ENCODE data around the gene ZNF346. TPM values are rescaled to one million over a fixed set of nuclear protein-coding genes. Genes with fewer than 3 reads are reported as not detected.
A peak's percentile ranks its signal among the peaks of the same experiment; 100 is the strongest.

The ZNF346 gene
- total RNA-seq, 1 donor from 2014 or later = 17.3 TPM

- DNase-seq (ENCODE audit: low read depth in 2 of 2) = no peak
Measured at GRCh38 chr5:177066224-177066623, 43.7 kb downstream of the ZNF346 start.

GRCh38 chr5:177067503-177067902, 45.0 kb downstream of the ZNF346 start:
- DNase-seq (ENCODE audit: low read depth in 2 of 2) = no peak

GRCh38 chr5:177070536-177071191, 48.2 kb downstream of the ZNF346 start:
- DNase-seq (ENCODE audit: low read depth in 2 of 2) = no peak

- peak; percentile 81 to 86 for DNase-seq (ENCODE audit: low read depth in 2 of 2)
Measured at GRCh38 chr5:177071666-177072385, 49.3 kb downstream of the ZNF346 start.

GRCh38 chr5:177077335-177077734, 54.8 kb downstream of the ZNF346 start:
- DNase-seq (ENCODE audit: low read depth in 2 of 2) = no peak

- no peak for DNase-seq (ENCODE audit: low read depth in 2 of 2)
Measured at GRCh38 chr5:177079606-177080005, 57.1 kb downstream of the ZNF346 start.

- no peak for DNase-seq (ENCODE audit: low read depth in 2 of 2)
Measured at GRCh38 chr5:177080265-177080664, 57.8 kb downstream of the ZNF346 start.

GRCh38 chr5:177081859-177082258, 59.4 kb downstream of the ZNF346 start:
- no peak for DNase-seq (ENCODE audit: low read depth in 2 of 2)

GRCh38 chr5:177083357-177083756, 60.9 kb downstream of the ZNF346 start:
- DNase-seq (ENCODE audit: low read depth in 2 of 2) = no peak

- DNase-seq (ENCODE audit: low read depth in 2 of 2) = no peak
Measured at GRCh38 chr5:177084175-177084574, 61.7 kb downstream of the ZNF346 start.

- DNase-seq (ENCODE audit: low read depth in 2 of 2) = no peak
Measured at GRCh38 chr5:177085985-177086653, 63.6 kb downstream of the ZNF346 start.

- DNase-seq (ENCODE audit: low read depth in 2 of 2) = peak; percentile 54 to 72
Measured at GRCh38 chr5:177086654-177087397, 64.3 kb downstream of the ZNF346 start, which contains the start of gene FGFR4. FGFR4 (plus strand) TSS chr5:177086915; CDS start chr5:177089603, 2,688 bp downstream.

GRCh38 chr5:177087398-177088005, 65.0 kb downstream of the ZNF346 start:
- no peak for DNase-seq (ENCODE audit: low read depth in 2 of 2)

GRCh38 chr5:177089127-177089526, 66.6 kb downstream of the ZNF346 start:
- peak in 1 of 2 donors; percentile 45 for DNase-seq (ENCODE audit: low read depth in 2 of 2)

GRCh38 chr5:177089825-177090641, 67.5 kb downstream of the ZNF346 start:
- no peak for DNase-seq (ENCODE audit: low read depth in 2 of 2)

- DNase-seq (ENCODE audit: low read depth in 2 of 2) = no peak
Measured at GRCh38 chr5:177090813-177091212, 68.3 kb downstream of the ZNF346 start.

- no peak for DNase-seq (ENCODE audit: low read depth in 2 of 2)
Measured at GRCh38 chr5:177091232-177091631, 68.7 kb downstream of the ZNF346 start.

- DNase-seq (ENCODE audit: low read depth in 2 of 2) = no peak
Measured at GRCh38 chr5:177092178-177093081, 69.9 kb downstream of the ZNF346 start.

- no peak for DNase-seq (ENCODE audit: low read depth in 2 of 2)
Measured at GRCh38 chr5:177093082-177093712, 70.7 kb downstream of the ZNF346 start.
